ENCODE results near the gene MYL9. TPM values are rescaled to one million over a fixed set of nuclear protein-coding genes. Genes with fewer than 3 reads are reported as not detected.

MYL9 gene
- total RNA-seq, 4 donors from 2014 or later, result 1,087 to 2,842 (median 1,707) TPM

DNA sequence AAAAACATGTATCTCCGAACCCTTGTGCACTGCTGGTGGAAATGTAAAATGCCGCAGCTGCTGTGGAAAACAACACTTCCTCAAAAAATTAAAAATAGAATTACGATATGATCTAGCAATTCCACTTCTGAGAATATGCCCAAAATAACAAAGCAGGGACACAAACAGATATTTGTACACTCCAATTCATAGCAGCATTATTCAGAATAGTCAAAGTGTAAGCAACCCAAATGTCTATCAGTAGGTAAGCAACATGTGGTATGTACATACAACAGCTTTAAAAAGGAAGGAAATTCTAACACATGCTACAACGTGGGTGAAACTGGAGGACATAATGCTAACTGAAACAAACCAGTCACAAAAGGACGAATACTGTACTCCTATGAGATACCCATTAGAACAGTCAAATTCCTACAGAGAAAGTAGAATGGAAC lies 58.6 kb downstream of the MYL9 start:
- Histone ChIP-seq H3K4me3 (no peak overlapping the region), H3K27me3 (no peaks in the 10 kb centered on the region), H3K36me3 (no peaks in the 10 kb centered on the region), H3K9me3 (no peaks in the 10 kb centered on the region), H3K27ac (no peak overlapping the region), H3K4me1 (peaks cover 0 to 5% (median 0%) of the 10 kb centered on the region in 3 donors)
- WGBS, 2 donors (ENCODE audit: low coverage in 1 of 2), result 42 to 49% methylated on average over 3 to 5 of the region's 5 CpGs
- TF ChIP-seq EP300 (IDR thresholded peaks at IDR 0.05), result no peak
- TF ChIP-seq POLR2AphosphoS5 (IDR thresholded peaks at IDR 0.05), result no peak
- TF ChIP-seq, protein P1, sequence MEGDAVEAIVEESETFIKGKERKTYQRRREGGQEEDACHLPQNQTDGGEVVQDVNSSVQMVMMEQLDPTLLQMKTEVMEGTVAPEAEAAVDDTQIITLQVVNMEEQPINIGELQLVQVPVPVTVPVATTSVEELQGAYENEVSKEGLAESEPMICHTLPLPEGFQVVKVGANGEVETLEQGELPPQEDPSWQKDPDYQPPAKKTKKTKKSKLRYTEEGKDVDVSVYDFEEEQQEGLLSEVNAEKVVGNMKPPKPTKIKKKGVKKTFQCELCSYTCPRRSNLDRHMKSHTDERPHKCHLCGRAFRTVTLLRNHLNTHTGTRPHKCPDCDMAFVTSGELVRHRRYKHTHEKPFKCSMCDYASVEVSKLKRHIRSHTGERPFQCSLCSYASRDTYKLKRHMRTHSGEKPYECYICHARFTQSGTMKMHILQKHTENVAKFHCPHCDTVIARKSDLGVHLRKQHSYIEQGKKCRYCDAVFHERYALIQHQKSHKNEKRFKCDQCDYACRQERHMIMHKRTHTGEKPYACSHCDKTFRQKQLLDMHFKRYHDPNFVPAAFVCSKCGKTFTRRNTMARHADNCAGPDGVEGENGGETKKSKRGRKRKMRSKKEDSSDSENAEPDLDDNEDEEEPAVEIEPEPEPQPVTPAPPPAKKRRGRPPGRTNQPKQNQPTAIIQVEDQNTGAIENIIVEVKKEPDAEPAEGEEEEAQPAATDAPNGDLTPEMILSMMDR (IDR thresholded peaks at IDR 0.05), result no peak
- TF ChIP-seq POLR2A (IDR thresholded peaks at IDR 0.05), result no peak
- no peak for ATAC-seq

Small RNAs within 50 kb of the gene (small RNA-seq; reads per million reads assigned to genes)
- gene RF00017, result 0 reads per million in 4 donors

Other genes starting within 250 kb of the MYL9 start
- gene DLGAP4, start 235.2 kb upstream of the MYL9 start, total RNA-seq, result 10 to 100 TPM; 35.5 to 76.1 (median 42.2) TPM
- 10 to 100 TPM in 2 of 4 donors, 1 to 10 TPM in 2; 7.2 to 14.0 (median 9.4) TPM for gene TGIF2, start 32.1 kb downstream of the MYL9 start, total RNA-seq
- gene RAB5IF, start 64.3 kb downstream of the MYL9 start, total RNA-seq, result 100 to 1,000 TPM in 1 of 4 donors, 10 to 100 TPM in 3; 66.3 to 100 (median 78.9) TPM
- under 1 TPM in 1 of 4 donors, not detected in 3; 0.13 TPM for gene SLA2, start 104.7 kb downstream of the MYL9 start, total RNA-seq
- gene NDRG3, start 204.6 kb downstream of the MYL9 start, total RNA-seq, result 10 to 100 TPM; 13.3 to 37.1 (median 26.0) TPM
- 1 to 10 TPM; 5.1 to 8.1 (median 6.0) TPM for gene DSN1, start 232.2 kb downstream of the MYL9 start, total RNA-seq